HG02885 (cell line): ENCODE data around the gene IFFO2.

Experiments used
- ATAC-seq: cut with Tn5 transposase; IDR thresholded peaks from one replicate; pipeline ENCODE4 v1.9.1; 2021; ENCODE audit warnings: mild to moderate bottlenecking; ENCODE audit not compliant: unreplicated experiment, poor library complexity

The IFFO2 gene

GRCh38 chr1:18939398-18940302 lies 16.8 kb downstream of the IFFO2 start:
- ATAC-seq: no peak

DNA sequence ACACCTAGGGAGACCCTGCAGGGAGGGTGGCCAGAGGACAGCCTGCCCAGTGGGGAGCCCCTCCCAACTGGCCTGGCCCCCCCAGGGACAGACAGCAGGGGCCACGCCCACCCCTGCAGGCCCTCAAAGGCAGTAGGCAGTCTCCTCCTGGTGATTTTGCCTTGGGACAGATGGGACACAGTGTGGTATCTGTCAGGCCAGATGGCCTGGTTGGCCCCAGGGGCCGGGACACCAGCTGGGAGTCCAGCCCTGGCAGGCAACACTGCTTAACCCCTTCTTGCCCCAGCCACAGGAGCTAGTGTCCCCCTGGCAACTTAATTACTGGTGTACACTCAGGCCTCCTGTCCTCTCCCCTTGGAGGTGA lies 17.8 kb downstream of the IFFO2 start:
- no peak for ATAC-seq

GRCh38 chr1:18938008-18938706 lies 18.3 kb downstream of the IFFO2 start:
- ATAC-seq: no peak

GRCh38 chr1:18937539-18937938 lies 18.9 kb downstream of the IFFO2 start:
- ATAC-seq: no peak

GRCh38 chr1:18936814-18937481 lies 19.5 kb downstream of the IFFO2 start:
- no peak for ATAC-seq

DNA sequence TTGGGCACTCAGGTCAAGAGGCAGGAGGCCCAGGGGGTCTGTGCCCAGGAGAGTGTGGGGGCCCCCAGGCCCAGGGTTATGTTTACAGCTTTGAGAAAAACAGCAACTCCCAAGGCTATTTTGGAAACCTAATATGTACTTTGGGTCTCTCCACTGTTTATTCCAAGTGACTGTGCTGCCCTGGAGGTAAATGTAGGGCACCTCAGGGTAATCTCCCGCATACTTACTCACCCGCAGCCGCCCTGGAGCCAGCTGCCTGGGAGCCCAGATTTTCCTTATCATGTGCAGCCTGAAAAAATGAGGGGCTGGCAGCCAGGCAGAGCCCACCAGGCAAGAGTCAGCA lies 20.0 kb downstream of the IFFO2 start:
- ATAC-seq: no peak

DNA sequence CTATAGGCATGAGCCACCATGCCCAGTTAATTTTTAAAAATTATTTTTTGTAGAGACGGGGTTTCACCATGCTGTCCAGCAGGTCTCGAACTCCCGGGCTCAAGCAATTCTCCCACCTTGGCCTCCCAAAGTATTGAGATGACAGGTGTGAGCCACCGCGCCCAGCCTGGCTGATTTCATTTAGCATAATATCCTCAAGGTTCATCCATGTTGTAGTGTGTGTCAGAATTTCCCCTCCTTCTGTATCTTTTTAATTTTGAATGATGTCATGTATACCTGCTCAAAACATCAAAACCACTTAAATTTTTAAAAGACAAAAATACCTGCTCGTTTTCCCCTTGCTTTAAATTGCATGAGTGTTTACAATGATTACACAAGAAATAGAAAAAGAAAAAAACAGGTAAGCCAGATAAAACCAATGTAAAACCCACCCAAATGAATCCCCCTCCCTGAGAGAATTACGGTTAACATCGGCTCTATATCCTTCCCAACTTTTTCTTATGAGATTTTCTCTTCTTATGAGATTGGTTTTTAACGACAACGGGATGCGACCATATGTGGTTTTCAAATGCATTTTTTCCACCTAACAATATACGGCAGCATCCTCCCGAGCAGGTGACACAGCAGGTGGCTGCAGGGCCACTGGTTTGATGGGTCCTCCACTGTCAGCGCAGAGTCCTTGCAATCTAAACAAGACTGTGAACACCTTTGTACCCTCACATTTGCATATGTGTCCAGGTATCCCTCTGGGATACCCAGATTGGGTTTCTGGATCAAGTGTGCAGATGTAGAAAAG lies 22.1 kb downstream of the IFFO2 start:
- ATAC-seq: no peak

GRCh38 chr1:18932879-18933278 lies 23.6 kb downstream of the IFFO2 start:
- ATAC-seq: no peak

DNA sequence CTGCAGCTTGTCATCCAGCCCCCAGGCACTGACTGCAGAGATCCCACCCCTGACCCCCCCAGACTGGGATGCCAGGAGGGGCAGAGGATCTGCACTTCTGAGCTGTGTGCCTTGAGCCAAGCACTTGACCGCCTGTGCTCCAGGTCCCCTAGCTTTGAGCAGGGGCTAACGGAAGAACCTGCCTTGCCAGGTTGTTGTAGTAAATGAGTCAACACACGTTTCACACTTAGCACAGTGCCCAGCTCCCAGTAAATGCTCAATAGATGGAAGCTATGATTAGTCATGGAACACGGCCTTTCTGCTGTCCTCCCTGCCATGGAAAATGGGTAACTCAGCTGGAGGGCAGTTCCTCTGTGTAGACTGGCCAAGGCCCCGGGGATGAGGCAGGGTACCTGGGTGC lies 24.1 kb downstream of the IFFO2 start:
- no peak for ATAC-seq

- ATAC-seq: no peak
These were observed 24.7 kb downstream of the IFFO2 start for GRCh38 chr1:18931730-18932129.

DNA sequence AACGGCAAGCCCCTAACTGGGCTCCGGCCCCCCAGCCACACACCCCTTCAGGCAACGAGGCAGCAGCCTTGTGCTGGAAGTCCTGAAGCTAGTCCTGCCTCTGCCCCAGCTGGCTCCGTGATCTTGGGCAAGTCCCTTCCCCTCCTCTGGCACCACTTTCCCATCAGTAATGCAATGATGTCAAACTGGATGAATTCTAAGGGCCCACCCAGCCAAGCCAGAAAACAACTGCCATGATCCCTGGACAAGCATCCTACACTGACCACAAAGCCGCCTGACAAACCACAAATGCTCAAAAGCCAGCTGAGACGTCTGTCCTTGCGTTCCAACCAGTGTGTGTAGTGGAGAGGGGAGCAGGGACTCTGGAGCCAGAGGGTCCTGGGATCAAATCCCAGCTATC lies 26.8 kb downstream of the IFFO2 start:
- no peak for ATAC-seq

GRCh38 chr1:18928985-18929384 lies 27.5 kb downstream of the IFFO2 start:
- no peak for ATAC-seq

DNA sequence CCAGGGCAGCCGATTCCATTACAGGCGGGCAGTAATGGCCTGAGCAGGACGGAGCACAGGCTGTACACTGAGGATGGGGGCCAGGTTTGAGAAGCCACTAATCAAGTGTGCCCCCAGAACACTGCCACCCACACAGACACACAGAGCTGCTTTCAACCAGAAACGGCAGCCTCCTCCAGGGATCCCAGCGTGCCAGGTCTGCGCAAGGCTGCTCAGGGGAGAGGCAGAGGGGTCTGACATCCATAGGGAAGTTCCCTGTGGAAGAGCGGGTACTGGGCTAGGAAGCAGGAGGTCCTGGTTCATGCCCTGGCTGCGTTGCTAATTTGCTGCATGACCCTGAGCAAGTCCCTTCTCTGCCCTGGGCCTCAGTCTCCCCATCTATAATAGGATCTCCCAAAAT lies 28.1 kb downstream of the IFFO2 start:
- ATAC-seq: no peak

- ATAC-seq: no peak
These were observed 28.7 kb downstream of the IFFO2 start for GRCh38 chr1:18927654-18928272.

DNA sequence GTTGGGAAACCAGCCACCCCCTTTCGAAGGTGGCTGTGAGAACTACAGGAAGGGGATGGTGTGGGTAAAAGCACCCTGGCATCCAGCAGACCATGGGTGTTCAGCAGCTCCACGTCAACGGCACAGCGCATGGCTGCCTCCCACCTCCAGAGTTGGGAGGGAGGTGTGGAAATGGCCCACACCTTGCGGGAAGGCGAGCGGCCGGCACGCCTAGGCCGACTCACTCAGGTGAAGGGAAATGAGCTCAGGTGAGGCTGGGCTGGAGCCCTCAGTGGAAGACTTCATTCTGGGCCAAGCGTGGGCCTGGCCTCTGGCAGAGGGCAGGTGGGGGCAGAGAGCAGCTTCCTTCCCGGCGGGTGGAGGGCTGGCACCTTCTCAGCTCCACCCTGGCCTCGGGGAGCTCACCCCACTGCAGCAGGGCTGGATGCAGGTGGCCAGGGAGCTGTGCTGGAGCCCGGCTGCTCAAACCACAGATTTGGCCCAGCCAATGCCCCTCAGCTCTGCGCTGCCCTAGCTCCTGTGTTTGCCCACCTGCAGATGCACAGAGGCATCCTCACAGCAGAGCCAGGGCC lies 29.3 kb downstream of the IFFO2 start:
- ATAC-seq: no peak

- peak; percentile 76 for ATAC-seq
These were observed 30.0 kb downstream of the IFFO2 start for GRCh38 chr1:18926315-18927081.

DNA sequence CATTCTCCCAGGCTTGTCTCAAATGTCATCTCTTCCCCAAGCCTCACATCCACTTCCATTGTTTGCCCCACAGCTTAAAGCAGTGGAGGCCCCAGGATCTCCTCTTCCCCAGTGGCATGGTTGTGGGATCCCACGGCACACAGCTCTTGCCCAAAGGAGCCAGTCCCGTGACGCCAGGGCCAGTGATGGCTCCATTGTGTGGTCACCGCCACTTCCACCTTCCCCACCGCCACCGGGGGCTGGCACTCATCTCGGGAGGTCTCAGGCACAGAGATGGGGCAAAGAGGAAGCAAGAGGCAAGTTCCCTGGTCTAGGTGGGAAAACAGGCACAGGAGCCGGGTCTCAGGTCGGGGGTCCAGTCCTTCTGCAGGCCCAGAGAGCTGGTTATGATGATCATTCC lies 31.2 kb downstream of the IFFO2 start:
- ATAC-seq: no peak

DNA sequence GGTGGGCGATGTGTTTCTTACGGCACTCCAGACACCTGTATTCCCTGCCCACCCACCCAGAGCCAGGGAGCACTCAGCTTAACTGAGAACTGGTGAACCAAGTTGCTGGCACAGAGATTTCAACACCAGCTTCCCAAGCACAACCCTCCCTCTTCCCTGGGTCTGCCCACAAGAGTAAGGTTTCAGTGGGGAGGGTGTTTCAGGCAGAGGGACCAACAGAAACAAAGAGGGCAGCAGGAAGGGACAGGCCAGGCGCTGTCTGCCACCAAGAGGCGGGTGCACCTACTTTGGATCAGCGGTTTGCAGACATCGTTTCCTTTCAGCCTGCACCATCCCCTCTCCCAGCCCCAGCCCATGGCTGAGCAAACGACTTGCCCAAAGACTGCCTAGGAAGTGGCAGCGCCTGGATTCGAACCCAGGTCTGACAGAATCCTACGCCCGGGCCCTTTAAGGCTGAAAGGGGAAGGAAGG lies 32.2 kb downstream of the IFFO2 start:
- ATAC-seq: no peak

- no peak for ATAC-seq
These were observed 32.7 kb downstream of the IFFO2 start for GRCh38 chr1:18923756-18924211.
